H1 (cell line): ENCODE results near the gene GNAT1. TPM values are rescaled to one million over a fixed set of nuclear protein-coding genes. Genes with fewer than 3 reads are reported as not detected.

ENCODE experiments used
- BACH1 ChIP-seq: IDR thresholded peaks from 2 replicates; pipeline ENCODE4 v1.6.1; 2012; ENCODE audit warnings: low read length, improper control_type of control experiment
- CBX5 ChIP-seq: fragments of 300-800, 300-1000 bp; sonication (generic); IDR thresholded peaks from 2 replicates; pipeline ENCODE4 v1.7.1; 2016; ENCODE audit warnings: antibody characterized with exemption, low read length, low read depth
- CBX8 ChIP-seq: fragments of 300-800, 300-1000 bp; sonication (generic); IDR thresholded peaks from 2 replicates; pipeline ENCODE4 v1.7.1; 2016; ENCODE audit warnings: low read depth, low read length, borderline replicate concordance
- CHD1 ChIP-seq: IDR thresholded peaks from 2 replicates; pipeline ENCODE4 v1.6.1; 2012; ENCODE audit warnings: low read depth, low read length, improper control_type of control experiment
- CREB1 ChIP-seq: IDR thresholded peaks from 2 replicates; pipeline ENCODE4 v1.6.1; 2012; ENCODE audit warnings: inconsistent platforms
- CTCF ChIP-seq, 3 experiments: IDR thresholded peaks; 1 replicate in 2 of 3; 2 replicates in 1 of 3; pipeline versions ENCODE4 v1.5.1 to v1.6.1; 2011; ENCODE audit warnings: low read length in 3 of 3, mild to moderate bottlenecking in 3 of 3, inconsistent platforms in 2 of 3, low read depth in 1 of 3, moderate library complexity in 1 of 3; ENCODE audit not compliant: insufficient read depth in 1 of 3; ENCODE audit errors: control extremely low read depth in 1 of 3
- E2F6 ChIP-seq: IDR thresholded peaks from 2 replicates; pipeline ENCODE4 v1.6.1; 2012; ENCODE audit warnings: inconsistent platforms
- EGR1 ChIP-seq: IDR thresholded peaks from 2 replicates; pipeline ENCODE4 v1.6.1; 2011; ENCODE audit warnings: low read depth, low read length, borderline replicate concordance
- EP300 ChIP-seq, 2 experiments: IDR thresholded peaks; 1 replicate in 1 of 2; 2 replicates in 1 of 2; pipeline ENCODE4 v1.6.1; 2011 to 2012; ENCODE audit warnings: low read depth in 2 of 2, low read length in 2 of 2, mild to moderate bottlenecking in 2 of 2, borderline replicate concordance in 1 of 2, inconsistent platforms in 1 of 2, moderate library complexity in 1 of 2
- NANOG ChIP-seq: IDR thresholded peaks from 2 replicates; pipeline ENCODE4 v1.6.1; 2011; ENCODE audit warnings: low read length, low read depth, mild to moderate bottlenecking, inconsistent platforms; ENCODE audit not compliant: insufficient read depth, poor library complexity, severe bottlenecking
- RAD21 ChIP-seq, 2 experiments: IDR thresholded peaks in 1 of 2; conservative IDR thresholded peaks in 1 of 2; 2 replicates each; pipeline ENCODE4 v1.6.1; 2011; ENCODE audit warnings: low read depth in 2 of 2, low read length in 2 of 2, improper control_type of control experiment in 1 of 2, inconsistent platforms in 1 of 2, mild to moderate bottlenecking in 1 of 2, moderate library complexity in 1 of 2
- SAP30 ChIP-seq: fragments of 300-600 bp; sonication (generic); IDR thresholded peaks from 2 replicates; pipeline ENCODE4 v1.7.1; 2012; ENCODE audit warnings: low read length, moderate library complexity, mild to moderate bottlenecking, inconsistent platforms; ENCODE audit not compliant: insufficient read depth, insufficient replicate concordance
- SIN3A ChIP-seq, 2 experiments: IDR thresholded peaks in 1 of 2; conservative IDR thresholded peaks in 1 of 2; 2 replicates each; pipeline ENCODE4 v1.6.1; 2011 to 2012; ENCODE audit warnings: low read length in 2 of 2, improper control_type of control experiment in 1 of 2, low read depth in 1 of 2, mild to moderate bottlenecking in 1 of 2
- SIRT6 ChIP-seq: IDR thresholded peaks from one replicate; pipeline ENCODE4 v1.7.1; 2012; ENCODE audit warnings: low read length, inconsistent platforms
- SUZ12 ChIP-seq: fragments of 200-600 bp; sonication (generic); IDR thresholded peaks from 2 replicates; pipeline ENCODE4 v1.6.1; 2012; ENCODE audit warnings: mild to moderate bottlenecking, inconsistent platforms, low read length, moderate library complexity, mixed read lengths
- TBP ChIP-seq: IDR thresholded peaks from 2 replicates; pipeline ENCODE4 v1.6.1; 2011; ENCODE audit warnings: low read depth, low read length, improper control_type of control experiment
- TCF12 ChIP-seq: IDR thresholded peaks from 2 replicates; pipeline ENCODE4 v1.6.1; 2011; ENCODE audit warnings: low read depth, mild to moderate bottlenecking, low read length
- TEAD4 ChIP-seq: IDR thresholded peaks from 2 replicates; pipeline ENCODE4 v1.6.1; 2012; ENCODE audit warnings: low read depth, low read length, inconsistent platforms, mixed read lengths
- YY1 ChIP-seq: IDR thresholded peaks from 2 replicates; pipeline ENCODE4 v1.6.1; 2011; ENCODE audit warnings: low read depth, mild to moderate bottlenecking, low read length
- polyA plus RNA-seq, 7 experiments: library from polyadenylated mRNA; depleted of rRNA in 3 of 7; stranded (reverse) in 5 of 7; unstranded in 2 of 7; fragments of >200 nt in 5 of 7; fragments of 200-250 nt in 2 of 7; gene quantifications; 1 replicate in 5 of 7; 2 replicates in 1 of 7; 4 replicates in 1 of 7; pipeline versions ENCODE4 v1.2.1 to v1.2.3, GENCODE V29; 2011 to 2013; ENCODE audit warnings: missing spikeins in 2 of 7, mixed read lengths in 2 of 7
- total RNA-seq: library from RNA; stranded (reverse); fragmentation: NEBNext Ultra II Directional; extraction: Animal tissue kit (Norgen Biotek cat#: 25700); gene quantifications from 2 replicates; pipeline ENCODE4 v1.2.1, GENCODE V29; 2021

GNAT1 gene
- total and polyA plus RNA-seq, 2 of the 8 experiments (the other 6 are each of a cell fraction or from before 2014, with no cell fraction given) = 0.08 TPM; not detected in 1

GRCh38 chr3:50194128-50194902 lies 2.9 kb downstream of the GNAT1 start (continued):
- TF ChIP-seq SIN3A (conservative IDR thresholded peaks at IDR 0.05 in 1 of 2, IDR thresholded peaks at IDR 0.05 in 1 of 2; ENCODE audit: low read depth in 1 of 2, low read length in 2 of 2) (peak in 1 of 2 experiments; percentile 47; a peak in 1 of 4 replicates), TEAD4 (no peak), CBX8 (no peak), EP300 (IDR thresholded peaks at IDR 0.05; ENCODE audit: borderline replicate concordance in 1 of 2, low read depth in 2 of 2, low read length in 2 of 2) (no peak), SUZ12 (no peak), E2F6 (peak; percentile 92), CBX5 (no peak), RAD21 (IDR thresholded peaks at IDR 0.05 in 1 of 2, conservative IDR thresholded peaks at IDR 0.05 in 1 of 2; ENCODE audit: low read depth in 2 of 2, low read length in 2 of 2) (peak; percentile 96 to 97), BACH1 (peak; percentile 66), CREB1 (peak; percentile 61), TCF12 (no peak), EGR1 (peak; percentile 79; the same call in 1 of the 2 replicates), CTCF (IDR thresholded peaks at IDR 0.05; ENCODE audit: control extremely low read depth in 1 of 3, insufficient read depth in 1 of 3, low read depth in 1 of 3, low read length in 3 of 3) (peak in 2 of 3 experiments; percentile 92 to 97; a peak in 3 of 4 replicates), SAP30 (no peak), NANOG (no peak), TBP (no peak), CHD1 (no peak), SIRT6 (no peak), YY1 (no peak)
